K562 (cell line): Measurements from ENCODE around the gene SEMA6B. TPM values are rescaled to one million over a fixed set of nuclear protein-coding genes. Genes with fewer than 3 reads are reported as not detected.

Experiments used
- ATAC-seq: fragments of 200-7000 bp; cut with Tn5 transposase; 3 replicates; pipeline ENCODE4 v1.9.1; 2020; ENCODE audit warnings: moderate library complexity
- BruUV-seq: library from RNA; stranded (reverse); fragments of 400-500 nt; replicated peaks from 2 replicates; lab custom pipeline; 2021; lab: Mats Ljungman, UMichigan
- CTCF ChIA-PET: fragments of 300-600 bp; formaldehyde crosslinking; extraction: SDS; loops from one replicate; lab custom pipeline; 2021; ENCODE audit warnings: low intra/inter-chr PET ratio; lab: Yijun Ruan, JAX
- POLR2A ChIA-PET: fragments of 300-600, 350-650 bp; sonication (Branson Sonifier 250); formaldehyde crosslinking; extraction: SDS; loops from one replicate; lab custom pipeline; 2021; ENCODE audit warnings: antibody characterized with exemption, inconsistent platforms; lab: Yijun Ruan, JAX
- DNase-seq, 4 experiments: peaks; one replicate each; pipeline versions ENCODE4 v3.0.0 to v3.0.0-alpha.2; 2011 to 2018; ENCODE audit warnings: low spot score in 3 of 4, mixed read lengths in 3 of 4; ENCODE audit errors: extremely low read depth in 1 of 4
- FAIRE-seq: peaks from 2 replicates; lab custom pipeline; 2011; peaks lifted over from hg19 to GRCh38; lab: Jason Lieb, UNC
- H2AFZ ChIP-seq: 2 replicates; pipeline ENCODE4 v1.6.0; 2011; ENCODE audit warnings: low read depth, low read length, control low read depth, inconsistent platforms
- H3K27ac ChIP-seq: fragments of 200-600 bp; 3 replicates; pipeline ENCODE4 v1.8.0; 2011; ENCODE audit warnings: low read depth, mild to moderate bottlenecking, control low read depth, inconsistent platforms, low read length, moderate library complexity, mixed read lengths; ENCODE audit errors: extremely low read depth
- H3K27me3 ChIP-seq, 2 experiments: fragments of 300-600 bp in 1 of 2; 2 replicates in 1 of 2; 3 replicates in 1 of 2; pipeline versions ENCODE4 v1.6.0 to v1.8.0; 2011; ENCODE audit warnings: inconsistent platforms in 2 of 2, low read length in 2 of 2, mild to moderate bottlenecking in 1 of 2, mixed read lengths in 1 of 2, moderate library complexity in 1 of 2; ENCODE audit not compliant: control insufficient read depth in 2 of 2, insufficient read depth in 2 of 2
- H3K36me3 ChIP-seq: fragments of 300-600 bp; 3 replicates; pipeline ENCODE4 v1.8.0; 2011; ENCODE audit warnings: mild to moderate bottlenecking, low read length, inconsistent platforms; ENCODE audit not compliant: control insufficient read depth, insufficient read depth
- H3K4me1 ChIP-seq, 2 experiments: fragments of 200-600 bp in 1 of 2; replicated peaks in 1 of 2; 2 replicates in 1 of 2; 3 replicates in 1 of 2; pipeline versions ENCODE4 v1.5.1 to v1.8.0; 2011; ENCODE audit warnings: inconsistent platforms in 2 of 2, low read length in 2 of 2, mild to moderate bottlenecking in 1 of 2, mixed read lengths in 1 of 2, moderate library complexity in 1 of 2; ENCODE audit not compliant: control insufficient read depth in 2 of 2, insufficient read depth in 2 of 2
- H3K4me2 ChIP-seq: 2 replicates; pipeline ENCODE4 v1.6.1; 2011; ENCODE audit warnings: low read length, control low read depth, inconsistent platforms, mixed read lengths; ENCODE audit not compliant: insufficient read depth
- H3K4me3 ChIP-seq: fragments of 200-600 bp; sonication (generic), shearing (Covaris generic); 2 replicates; pipeline ENCODE4 v1.5.1; 2016; ENCODE audit warnings: control low read depth, inconsistent platforms
- H3K79me2 ChIP-seq: fragments of 200-600 bp; 3 replicates; pipeline ENCODE4 v1.8.0; 2011; ENCODE audit warnings: low read length, inconsistent platforms; ENCODE audit not compliant: control insufficient read depth, insufficient read depth
- H3K9ac ChIP-seq, 2 experiments: 2 replicates each; pipeline versions ENCODE4 v1.6.0 to v1.6.1; 2011; ENCODE audit warnings: low read depth in 2 of 2, low read length in 2 of 2, control low read depth in 1 of 2, inconsistent platforms in 1 of 2, mild to moderate bottlenecking in 1 of 2, mixed read lengths in 1 of 2; ENCODE audit not compliant: insufficient read depth in 1 of 2
- H3K9me1 ChIP-seq: one replicate; pipeline ENCODE4 v1.6.0; 2011; ENCODE audit warnings: inconsistent platforms, mild to moderate bottlenecking, low read length, moderate library complexity; ENCODE audit not compliant: control insufficient read depth, insufficient read depth
- H3K9me3 ChIP-seq: replicated peaks from 2 replicates; pipeline ENCODE4 v1.5.1; 2011; ENCODE audit warnings: low read depth, low read length, inconsistent platforms; ENCODE audit not compliant: control insufficient read depth, insufficient read depth
- H4K20me1 ChIP-seq: replicated peaks from 2 replicates; pipeline ENCODE4 v1.6.1; 2011; ENCODE audit warnings: low read length, inconsistent platforms, mixed read lengths; ENCODE audit not compliant: control insufficient read depth, insufficient read depth
- HLTF ChIP-seq: fragments of 450-650 bp; IDR thresholded peaks from 2 replicates; pipeline ENCODE4 v1.6.1; 2016
- WGBS: fragments of 100-300 bp; shearing (Covaris generic); methylation state at CpG from one replicate; pipeline ENCODE4 v1.1.6; 2016; ENCODE audit warnings: low coverage, mixed read lengths; ENCODE audit not compliant: insufficient coverage; ENCODE audit errors: missing lambda C conversion rate; 5-methylcytosine and 5-hydroxymethylcytosine counted together
- in situ Hi-C: fragments of 300-500 bp; cut with MboI; formaldehyde crosslinking; loops from 4 replicates; pipeline ENCODE4 v1.15.0; 2018; ENCODE audit warnings: inconsistent platforms, mixed read lengths
- intact Hi-C: fragments of 100-400 bp; cut with micrococcal nuclease; formaldehyde crosslinking; loops from 2 replicates; pipeline ENCODE4 v1.14.2; 2022
- polyA plus RNA-seq, 8 experiments: library from polyadenylated mRNA; depleted of rRNA in 4 of 8; stranded (reverse) in 5 of 8; unstranded in 3 of 8; fragments of >200 nt; fragmentation: Nextera tagmentation in 2 of 8; fragmentation: Illumina TruSeq in 1 of 8; extraction: Ambion mirVana in 2 of 8; extraction: Trizol in 1 of 8; gene quantifications; 2 replicates each; pipeline versions ENCODE4 v1.2.1 to v1.2.3, GENCODE V29; 2011 to 2014; ENCODE audit warnings: inconsistent platforms in 1 of 8, missing spikeins in 1 of 8
- total RNA-seq, 7 experiments: library from RNA; depleted of rRNA in 6 of 7; stranded (reverse); fragments of >200 nt in 6 of 7; fragmentation: Illumina TruSeq in 2 of 7; extraction: Trizol in 2 of 7; gene quantifications; 2 replicates each; pipeline versions ENCODE4 v1.2.1 to v1.2.3, GENCODE V29; 2011 to 2021; ENCODE audit warnings: low replicate concordance in 1 of 7
- TF ChIP-seq, protein P1 (sequence below): fragments of 250-450 bp; sonication (Bioruptor Pico); IDR thresholded peaks from 2 replicates; pipeline ENCODE4 v1.5.0; 2022; ENCODE audit warnings: mild to moderate bottlenecking
- TF ChIP-seq, protein P2 (sequence below): fragments of 250-450 bp; sonication (Bioruptor Pico); IDR thresholded peaks from 2 replicates; pipeline ENCODE4 v1.8.0; 2021; ENCODE audit warnings: mild to moderate bottlenecking, moderate library complexity
- TF ChIP-seq, protein P3 (sequence below): sonication (generic); formaldehyde crosslinking; IDR thresholded peaks from 2 replicates; pipeline ENCODE4 v1.8.0; 2023; ENCODE audit warnings: mild to moderate bottlenecking, missing genetic modification reagents
- TF ChIP-seq, protein P4 (sequence below): fragments of 450-650 bp; formaldehyde crosslinking; IDR thresholded peaks from 2 replicates; pipeline ENCODE4 v1.4.0; 2022; ENCODE audit warnings: missing genetic modification characterization

The SEMA6B gene
- total and polyA plus RNA-seq, 9 of the 15 experiments (the other 6 are each of a cell fraction or from before 2014, with no cell fraction given): 0.65 to 4.6 (median 2.5) TPM; not detected in 2

DNA sequence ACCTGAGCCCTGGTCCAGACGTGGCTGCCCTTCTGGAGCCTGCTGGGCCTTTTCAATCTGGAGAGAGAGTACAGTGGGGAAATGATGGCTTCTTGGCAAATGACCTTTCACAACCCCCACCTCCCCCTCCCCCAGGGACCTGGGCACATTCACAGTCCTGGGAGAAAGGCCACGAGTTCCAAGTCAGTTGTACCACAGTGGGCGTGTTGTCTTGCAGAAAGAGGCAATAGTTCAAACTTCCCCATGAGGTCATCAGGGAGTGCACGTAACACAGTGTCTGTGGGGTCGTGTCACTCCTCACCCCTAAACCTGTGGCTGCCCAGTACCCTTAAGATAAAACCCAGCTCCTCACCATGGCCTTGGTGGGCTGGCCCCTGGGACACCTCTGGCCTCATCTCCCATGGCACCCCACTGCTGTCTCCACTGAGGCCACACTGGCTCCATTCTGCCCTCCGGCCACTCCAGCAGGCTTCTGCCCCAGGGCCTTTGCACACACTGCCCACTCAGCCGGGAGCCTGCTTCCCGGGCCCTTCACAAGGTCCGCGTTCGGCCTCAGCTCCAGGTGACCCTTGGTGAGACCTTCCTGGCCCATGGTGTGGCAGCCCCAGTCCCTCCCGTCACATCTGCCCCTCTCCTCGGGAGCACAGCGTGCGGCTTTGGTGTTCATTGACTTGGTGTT, 54.5 kb downstream of the SEMA6B start:
- Histone ChIP-seq H3K9ac (peak overlapping the region in 1 of 2 experiments; percentile 35; a peak in 1 of 4 replicates), H4K20me1 (peaks cover 5% of the 10 kb centered on the region; the same call in 1 of the 2 replicates), H3K79me2 (no peaks in the 10 kb centered on the region), H3K27ac (no peak overlapping the region), H3K4me2 (no peak overlapping the region), H2AFZ (no peak overlapping the region), H3K9me1 (peaks cover 3% of the 10 kb centered on the region), H3K4me3 (no peak overlapping the region), H3K9me3 (no peaks in the 10 kb centered on the region), H3K27me3 (no peaks in the 10 kb centered on the region), H3K4me1 (peaks cover 0 to 72% of the 10 kb centered on the region in 2 experiments; a peak in 2 of 5 replicates), H3K36me3 (peaks cover 21% of the 10 kb centered on the region; the same call in 1 of the 3 replicates)
- BruUV-seq: no TSS peak
- WGBS: 67% methylated on average over 15 of the region's 15 CpGs
- DNase-seq (no peak), ATAC-seq (no peak), FAIRE-seq (no peak)
- CTCF ChIA-PET: no interaction called here
- TF ChIP-seq, protein P1, sequence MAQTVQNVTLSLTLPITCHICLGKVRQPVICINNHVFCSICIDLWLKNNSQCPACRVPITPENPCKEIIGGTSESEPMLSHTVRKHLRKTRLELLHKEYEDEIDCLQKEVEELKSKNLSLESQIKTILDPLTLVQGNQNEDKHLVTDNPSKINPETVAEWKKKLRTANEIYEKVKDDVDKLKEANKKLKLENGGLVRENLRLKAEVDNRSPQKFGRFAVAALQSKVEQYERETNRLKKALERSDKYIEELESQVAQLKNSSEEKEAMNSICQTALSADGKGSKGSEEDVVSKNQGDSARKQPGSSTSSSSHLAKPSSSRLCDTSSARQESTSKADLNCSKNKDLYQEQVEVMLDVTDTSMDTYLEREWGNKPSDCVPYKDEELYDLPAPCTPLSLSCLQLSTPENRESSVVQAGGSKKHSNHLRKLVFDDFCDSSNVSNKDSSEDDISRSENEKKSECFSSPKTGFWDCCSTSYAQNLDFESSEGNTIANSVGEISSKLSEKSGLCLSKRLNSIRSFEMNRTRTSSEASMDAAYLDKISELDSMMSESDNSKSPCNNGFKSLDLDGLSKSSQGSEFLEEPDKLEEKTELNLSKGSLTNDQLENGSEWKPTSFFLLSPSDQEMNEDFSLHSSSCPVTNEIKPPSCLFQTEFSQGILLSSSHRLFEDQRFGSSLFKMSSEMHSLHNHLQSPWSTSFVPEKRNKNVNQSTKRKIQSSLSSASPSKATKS: no peak
- TF ChIP-seq, protein P2, sequence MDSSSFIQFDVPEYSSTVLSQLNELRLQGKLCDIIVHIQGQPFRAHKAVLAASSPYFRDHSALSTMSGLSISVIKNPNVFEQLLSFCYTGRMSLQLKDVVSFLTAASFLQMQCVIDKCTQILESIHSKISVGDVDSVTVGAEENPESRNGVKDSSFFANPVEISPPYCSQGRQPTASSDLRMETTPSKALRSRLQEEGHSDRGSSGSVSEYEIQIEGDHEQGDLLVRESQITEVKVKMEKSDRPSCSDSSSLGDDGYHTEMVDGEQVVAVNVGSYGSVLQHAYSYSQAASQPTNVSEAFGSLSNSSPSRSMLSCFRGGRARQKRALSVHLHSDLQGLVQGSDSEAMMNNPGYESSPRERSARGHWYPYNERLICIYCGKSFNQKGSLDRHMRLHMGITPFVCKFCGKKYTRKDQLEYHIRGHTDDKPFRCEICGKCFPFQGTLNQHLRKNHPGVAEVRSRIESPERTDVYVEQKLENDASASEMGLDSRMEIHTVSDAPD: no peak
- TF ChIP-seq, protein P3, sequence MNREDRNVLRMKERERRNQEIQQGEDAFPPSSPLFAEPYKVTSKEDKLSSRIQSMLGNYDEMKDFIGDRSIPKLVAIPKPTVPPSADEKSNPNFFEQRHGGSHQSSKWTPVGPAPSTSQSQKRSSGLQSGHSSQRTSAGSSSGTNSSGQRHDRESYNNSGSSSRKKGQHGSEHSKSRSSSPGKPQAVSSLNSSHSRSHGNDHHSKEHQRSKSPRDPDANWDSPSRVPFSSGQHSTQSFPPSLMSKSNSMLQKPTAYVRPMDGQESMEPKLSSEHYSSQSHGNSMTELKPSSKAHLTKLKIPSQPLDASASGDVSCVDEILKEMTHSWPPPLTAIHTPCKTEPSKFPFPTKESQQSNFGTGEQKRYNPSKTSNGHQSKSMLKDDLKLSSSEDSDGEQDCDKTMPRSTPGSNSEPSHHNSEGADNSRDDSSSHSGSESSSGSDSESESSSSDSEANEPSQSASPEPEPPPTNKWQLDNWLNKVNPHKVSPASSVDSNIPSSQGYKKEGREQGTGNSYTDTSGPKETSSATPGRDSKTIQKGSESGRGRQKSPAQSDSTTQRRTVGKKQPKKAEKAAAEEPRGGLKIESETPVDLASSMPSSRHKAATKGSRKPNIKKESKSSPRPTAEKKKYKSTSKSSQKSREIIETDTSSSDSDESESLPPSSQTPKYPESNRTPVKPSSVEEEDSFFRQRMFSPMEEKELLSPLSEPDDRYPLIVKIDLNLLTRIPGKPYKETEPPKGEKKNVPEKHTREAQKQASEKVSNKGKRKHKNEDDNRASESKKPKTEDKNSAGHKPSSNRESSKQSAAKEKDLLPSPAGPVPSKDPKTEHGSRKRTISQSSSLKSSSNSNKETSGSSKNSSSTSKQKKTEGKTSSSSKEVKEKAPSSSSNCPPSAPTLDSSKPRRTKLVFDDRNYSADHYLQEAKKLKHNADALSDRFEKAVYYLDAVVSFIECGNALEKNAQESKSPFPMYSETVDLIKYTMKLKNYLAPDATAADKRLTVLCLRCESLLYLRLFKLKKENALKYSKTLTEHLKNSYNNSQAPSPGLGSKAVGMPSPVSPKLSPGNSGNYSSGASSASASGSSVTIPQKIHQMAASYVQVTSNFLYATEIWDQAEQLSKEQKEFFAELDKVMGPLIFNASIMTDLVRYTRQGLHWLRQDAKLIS (CRISPR knock-in tag): no peak
- no peak for TF ChIP-seq HLTF
- TF ChIP-seq, protein P4, sequence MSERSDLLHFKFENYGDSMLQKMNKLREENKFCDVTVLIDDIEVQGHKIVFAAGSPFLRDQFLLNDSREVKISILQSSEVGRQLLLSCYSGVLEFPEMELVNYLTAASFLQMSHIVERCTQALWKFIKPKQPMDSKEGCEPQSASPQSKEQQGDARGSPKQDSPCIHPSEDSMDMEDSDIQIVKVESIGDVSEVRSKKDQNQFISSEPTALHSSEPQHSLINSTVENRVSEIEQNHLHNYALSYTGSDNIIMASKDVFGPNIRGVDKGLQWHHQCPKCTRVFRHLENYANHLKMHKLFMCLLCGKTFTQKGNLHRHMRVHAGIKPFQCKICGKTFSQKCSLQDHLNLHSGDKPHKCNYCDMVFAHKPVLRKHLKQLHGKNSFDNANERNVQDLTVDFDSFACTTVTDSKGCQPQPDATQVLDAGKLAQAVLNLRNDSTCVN (CRISPR knock-in tag): no peak
- intact Hi-C loops (no loop called here), in situ Hi-C loops (no loop called here)
- POLR2A ChIA-PET: interaction anchor here (0.6 to 0.7 kb wide), 2 partner anchors 138 to 210 kb away, joined by 3 read pairs; no protein-coding TSS in a partner anchor
